Neuronal stem cell (in vitro differentiated cells): Measurements from ENCODE around the gene AMMECR1.

Source experiments
- DNase-seq: peaks from one replicate; pipeline ENCODE4 v3.0.0-alpha.2; 2013; ENCODE audit warnings: low spot score
- H2AFZ ChIP-seq: one replicate; pipeline ENCODE4 v1.6.1; 2013; ENCODE audit warnings: mild to moderate bottlenecking, low read length, inconsistent platforms
- H2AK5ac ChIP-seq: 2 replicates; pipeline ENCODE4 v1.6.1; 2013; ENCODE audit warnings: low read depth, mild to moderate bottlenecking, inconsistent platforms, low read length, moderate library complexity, mixed read lengths
- H2BK120ac ChIP-seq: 2 replicates; pipeline ENCODE4 v1.6.1; 2013; ENCODE audit warnings: low read depth, mild to moderate bottlenecking, inconsistent platforms, low read length, moderate library complexity, mixed read lengths
- H2BK12ac ChIP-seq: one replicate; pipeline ENCODE4 v1.6.1; 2013; ENCODE audit warnings: low read length, inconsistent platforms
- H2BK15ac ChIP-seq: 2 replicates; pipeline ENCODE4 v1.6.1; 2013; ENCODE audit warnings: mild to moderate bottlenecking, low read length, inconsistent platforms, mixed read lengths
- H2BK5ac ChIP-seq: one replicate; pipeline ENCODE4 v1.6.1; 2013; ENCODE audit warnings: inconsistent platforms, mild to moderate bottlenecking, low read length, moderate library complexity
- H3K14ac ChIP-seq: one replicate; pipeline ENCODE4 v1.6.1; 2013; ENCODE audit warnings: low read length, inconsistent platforms
- H3K18ac ChIP-seq: 2 replicates; pipeline ENCODE4 v1.6.1; 2013; ENCODE audit warnings: low read length, inconsistent platforms
- H3K23ac ChIP-seq: 2 replicates; pipeline ENCODE4 v1.6.1; 2013; ENCODE audit warnings: low read depth, mild to moderate bottlenecking, mixed read lengths, low read length, inconsistent platforms; ENCODE audit not compliant: poor library complexity
- H3K27ac ChIP-seq: replicated peaks from 3 replicates; pipeline ENCODE4 v1.5.1; 2013; ENCODE audit warnings: low read length, inconsistent platforms
- H3K27me3 ChIP-seq, 3 experiments: 2 replicates each; pipeline ENCODE4 v1.6.1; 2013; ENCODE audit warnings: low read length in 3 of 3, mild to moderate bottlenecking in 2 of 3, inconsistent platforms in 1 of 3, low read depth in 1 of 3, mixed read lengths in 1 of 3, moderate library complexity in 1 of 3; ENCODE audit not compliant: control insufficient read depth in 3 of 3, insufficient read depth in 3 of 3
- H3K36me3 ChIP-seq, 2 donors: replicated peaks in 1 of 2; 2 replicates each; pipeline ENCODE4 v1.6.1; 2013; ENCODE audit warnings: low read length in 2 of 2; ENCODE audit not compliant: control insufficient read depth in 2 of 2, insufficient read depth in 2 of 2
- H3K4ac ChIP-seq: 2 replicates; pipeline ENCODE4 v1.6.1; 2013; ENCODE audit warnings: inconsistent platforms, mild to moderate bottlenecking, low read length, moderate library complexity
- H3K4me1 ChIP-seq, 2 donors: 1 replicate in 1 of 2; 2 replicates in 1 of 2; pipeline ENCODE4 v1.6.1; 2013; ENCODE audit warnings: low read length in 2 of 2, low read depth in 1 of 2; ENCODE audit not compliant: control insufficient read depth in 2 of 2, insufficient read depth in 1 of 2
- H3K4me2 ChIP-seq: one replicate; pipeline ENCODE4 v1.6.1; 2013; ENCODE audit warnings: mild to moderate bottlenecking, low read length, inconsistent platforms; ENCODE audit not compliant: insufficient read depth, poor library complexity, severe bottlenecking
- H3K4me3 ChIP-seq, 2 donors: 2 replicates each; pipeline ENCODE4 v1.5.1; 2013; ENCODE audit warnings: low read length in 2 of 2, mild to moderate bottlenecking in 2 of 2, inconsistent platforms in 1 of 2, moderate library complexity in 1 of 2
- H3K79me1 ChIP-seq: one replicate; pipeline ENCODE4 v1.6.1; 2013; ENCODE audit warnings: low read depth, mild to moderate bottlenecking, inconsistent platforms, low read length, moderate library complexity
- H3K9ac ChIP-seq: one replicate; pipeline ENCODE4 v1.6.1; 2013; ENCODE audit warnings: mild to moderate bottlenecking, low read depth, low read length, inconsistent platforms; ENCODE audit not compliant: poor library complexity
- H3K9me3 ChIP-seq, 2 donors: replicated peaks in 1 of 2; 2 replicates each; pipeline versions ENCODE3 to v1.6.1; 2013; ENCODE audit warnings: low read length in 2 of 2, mild to moderate bottlenecking in 2 of 2, inconsistent platforms in 1 of 2, low read depth in 1 of 2, mixed read lengths in 1 of 2, moderate library complexity in 1 of 2; ENCODE audit not compliant: control insufficient read depth in 2 of 2, insufficient read depth in 1 of 2
- H4K8ac ChIP-seq: one replicate; pipeline ENCODE4 v1.6.1; 2013; ENCODE audit warnings: low read depth, mild to moderate bottlenecking, inconsistent platforms, low read length, moderate library complexity
- H4K91ac ChIP-seq: one replicate; pipeline ENCODE4 v1.6.1; 2013; ENCODE audit warnings: low read length, low read depth, mild to moderate bottlenecking, inconsistent platforms; ENCODE audit not compliant: poor library complexity
- WGBS, 2 donors: extraction: QIAGEN DNeasy Blood & Tissue Kit; methylation state at CpG; one replicate each; pipeline ENCODE4 v1.1.7; 2013; ENCODE audit warnings: missing lambda C conversion rate in 2 of 2, mixed read lengths in 1 of 2; ENCODE audit not compliant: insufficient read length in 2 of 2, insufficient replicate concordance in 1 of 2; ENCODE audit errors: extremely low coverage in 2 of 2; 5-methylcytosine and 5-hydroxymethylcytosine counted together

Gene AMMECR1

GRCh38 chrX:110311437-110312230 lies 6.3 kb downstream of the AMMECR1 start:
- Histone ChIP-seq H3K4me3 (no peak overlapping the region), H2AFZ (no peak overlapping the region), H3K9ac (no peak overlapping the region), H2BK120ac (no peak overlapping the region), H3K4me2 (no peak overlapping the region), H3K23ac (no peak overlapping the region), H2BK5ac (no peak overlapping the region), H3K4ac (no peak overlapping the region), H4K8ac (no peak overlapping the region), H2AK5ac (no peak overlapping the region), H4K91ac (no peak overlapping the region), H3K18ac (no peak overlapping the region), H2BK12ac (no peak overlapping the region), H3K27me3 (no peaks in the 10 kb centered on the region), H3K36me3 (no peaks in the 10 kb centered on the region), H3K9me3 (no peaks in the 10 kb centered on the region), H3K4me1 (peaks cover 0 to 2% of the 10 kb centered on the region in 2 donors), H3K27ac (no peak overlapping the region), H2BK15ac (no peak overlapping the region), H3K79me1 (no peaks in the 10 kb centered on the region), H3K14ac (no peak overlapping the region)
- no CpG with 5 or more reads among the region's 1 CpG for WGBS, 2 donors
- no peak for DNase-seq

DNA sequence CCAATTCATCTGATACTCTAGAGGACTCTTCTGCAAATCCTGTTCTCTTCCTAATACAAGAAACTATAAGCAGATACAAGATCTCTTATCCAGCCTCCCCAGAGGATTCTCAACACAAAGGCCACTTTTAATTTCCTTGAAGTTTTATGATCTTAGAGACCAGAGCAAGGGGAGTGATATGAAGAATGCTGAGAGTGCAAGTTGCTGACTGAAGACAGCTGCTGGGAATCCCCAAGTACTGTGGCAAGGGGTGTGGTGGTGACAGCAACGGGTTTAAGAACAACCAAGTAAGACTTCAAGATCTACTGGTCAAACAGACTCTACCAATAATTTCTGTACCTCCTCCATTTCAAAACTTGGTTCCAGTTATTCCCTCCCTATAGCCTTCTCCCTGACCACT lies 7.0 kb downstream of the AMMECR1 start:
- Histone ChIP-seq H3K27me3 (no peaks in the 10 kb centered on the region), H2AK5ac (no peak overlapping the region), H2BK5ac (no peak overlapping the region), H3K4me1 (peaks cover 0 to 2% of the 10 kb centered on the region in 2 donors), H4K8ac (no peak overlapping the region), H3K4me2 (no peak overlapping the region), H3K4me3 (no peak overlapping the region), H3K18ac (no peak overlapping the region), H2BK120ac (no peak overlapping the region), H3K9ac (no peak overlapping the region), H3K14ac (no peak overlapping the region), H2AFZ (no peak overlapping the region), H3K27ac (no peak overlapping the region), H3K23ac (no peak overlapping the region), H2BK15ac (no peak overlapping the region), H3K4ac (no peak overlapping the region), H3K36me3 (no peaks in the 10 kb centered on the region), H4K91ac (no peak overlapping the region), H3K9me3 (no peaks in the 10 kb centered on the region), H3K79me1 (no peaks in the 10 kb centered on the region), H2BK12ac (no peak overlapping the region)
- WGBS, 2 donors: no CpG with 5 or more reads among the region's 1 CpG
- no peak for DNase-seq

DNA sequence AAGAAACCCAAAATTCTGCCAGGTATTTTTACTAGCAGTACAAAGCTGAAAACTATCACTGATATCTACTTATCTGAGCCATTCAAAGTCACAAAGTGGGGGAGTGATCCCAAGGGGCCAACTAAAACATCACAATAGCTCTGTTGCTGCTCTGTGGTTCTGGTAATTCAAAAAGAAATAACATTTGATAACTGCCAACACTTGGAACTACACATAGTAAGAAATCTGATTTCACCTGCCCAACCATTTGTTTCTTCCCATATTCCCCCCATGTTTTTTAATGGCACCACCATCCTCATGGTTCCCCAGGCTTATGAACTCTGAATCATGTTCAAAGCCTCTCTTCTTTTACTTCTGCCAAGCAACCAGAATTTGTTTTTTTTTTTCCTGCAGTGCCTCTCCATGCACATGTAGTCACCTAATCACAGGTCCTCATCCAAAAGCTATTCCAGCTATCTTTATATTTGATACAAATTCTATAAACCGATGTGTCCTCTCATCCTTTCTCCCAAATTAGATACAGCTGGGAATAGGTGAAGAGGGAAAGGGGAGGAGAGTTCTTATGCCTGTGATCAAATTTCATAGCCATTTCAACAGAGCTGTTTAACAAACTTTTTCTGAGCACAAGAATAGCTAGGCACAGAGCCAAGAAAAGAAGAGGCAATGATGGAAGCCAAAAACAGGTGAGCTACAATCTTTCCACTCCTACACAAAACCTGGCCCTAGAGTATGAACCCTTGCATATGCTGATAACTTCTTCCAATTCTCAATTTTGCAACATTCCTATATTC lies 7.7 kb downstream of the AMMECR1 start:
- Histone ChIP-seq H3K4ac (no peak overlapping the region), H3K14ac (no peak overlapping the region), H2BK15ac (no peak overlapping the region), H4K8ac (no peak overlapping the region), H3K9ac (no peak overlapping the region), H3K79me1 (no peaks in the 10 kb centered on the region), H3K27me3 (no peaks in the 10 kb centered on the region), H2BK5ac (no peak overlapping the region), H3K18ac (no peak overlapping the region), H3K9me3 (no peaks in the 10 kb centered on the region), H3K23ac (no peak overlapping the region), H3K4me1 (peaks cover 0 to 2% of the 10 kb centered on the region in 2 donors), H2AFZ (no peak overlapping the region), H3K27ac (no peak overlapping the region), H4K91ac (no peak overlapping the region), H2AK5ac (no peak overlapping the region), H3K4me2 (no peak overlapping the region), H2BK120ac (no peak overlapping the region), H2BK12ac (no peak overlapping the region), H3K36me3 (no peaks in the 10 kb centered on the region), H3K4me3 (no peak overlapping the region)
- no peak for DNase-seq
- no CpG with 5 or more reads among the region's 1 CpG for WGBS, 2 donors

DNA sequence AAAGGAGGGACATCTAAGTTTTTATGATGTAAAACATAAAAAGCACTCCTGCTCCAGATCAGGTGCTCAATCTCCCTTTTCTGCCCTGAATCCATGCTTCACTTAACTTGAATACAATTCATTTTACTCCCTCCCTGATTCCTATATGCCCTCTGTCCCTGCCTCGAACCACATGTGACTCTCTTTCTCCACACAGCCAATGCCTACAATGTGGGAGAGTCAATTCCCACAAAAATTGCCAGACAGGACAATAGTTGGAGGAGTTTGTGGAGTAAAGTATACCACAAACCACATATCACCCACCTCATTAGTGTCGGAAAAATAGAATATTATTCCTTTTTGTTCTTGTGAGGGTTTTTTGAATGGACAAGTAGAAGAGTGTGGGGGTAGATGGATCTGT lies 9.7 kb downstream of the AMMECR1 start:
- Histone ChIP-seq H3K9ac (no peak overlapping the region), H3K4me1 (no peaks in the 10 kb centered on the region), H2BK12ac (no peak overlapping the region), H3K4me2 (no peak overlapping the region), H3K79me1 (no peaks in the 10 kb centered on the region), H3K23ac (no peak overlapping the region), H2AFZ (no peak overlapping the region), H3K9me3 (no peaks in the 10 kb centered on the region), H4K8ac (no peak overlapping the region), H2BK15ac (no peak overlapping the region), H3K27me3 (no peaks in the 10 kb centered on the region), H3K4me3 (no peak overlapping the region), H2BK5ac (no peak overlapping the region), H3K27ac (no peak overlapping the region), H4K91ac (no peak overlapping the region), H2AK5ac (no peak overlapping the region), H3K14ac (no peak overlapping the region), H3K4ac (no peak overlapping the region), H3K36me3 (no peaks in the 10 kb centered on the region), H3K18ac (no peak overlapping the region), H2BK120ac (no peak overlapping the region)
- DNase-seq: no peak
- no CpG with 5 or more reads among the region's 2 CpGs for WGBS, 2 donors
